Cardiac atrium fibroblast (primary cell): ENCODE results near the gene TMLHE. TPM values are rescaled to one million over a fixed set of nuclear protein-coding genes. Genes with fewer than 3 reads are reported as not detected.

Source experiments
- total RNA-seq: library from RNA; depleted of rRNA; stranded (reverse); fragments of >200 nt; gene quantifications from 2 replicates; pipeline ENCODE4 v1.2.3, GENCODE V29; 2015

The TMLHE gene
- 7.9 and 9.2 TPM in 2 replicates for total RNA-seq

GRCh38 chrX:155612312-155613224, at the start of gene TMLHE, which contains the start of gene SPRY3:
Gene TMLHE, minus strand, starts transcription at chrX:155612952. Its CDS starts 67,676 bp downstream, at chrX:155545276.
Gene SPRY3, plus strand, starts transcription at chrX:155612586.

GRCh38 chrX:155458471-155458870, 154.3 kb downstream of the TMLHE start, which contains the start of gene F8A3:
Gene F8A3, minus strand, starts transcription at chrX:155458620. Its CDS starts 20 bp downstream, at chrX:155458600.

Other genes starting within 250 kb of the TMLHE start
- gene F8A2, start 230.9 kb downstream of the TMLHE start, total RNA-seq = not detected in 2 replicates
- 9.4 and 11.0 TPM in 2 replicates for gene F8A3, start 154.3 kb downstream of the TMLHE start, total RNA-seq
- 0.54 and 0.65 TPM in 2 replicates for gene SPRY3, start 366 bp downstream of the TMLHE start, total RNA-seq